GM19324 (cell line): Measurements from ENCODE around the gene NLRP5.

ENCODE experiments used
- ATAC-seq: cut with Tn5 transposase; IDR thresholded peaks from one replicate; pipeline ENCODE4 v1.9.1; 2021; ENCODE audit warnings: mild to moderate bottlenecking, moderate library complexity; ENCODE audit not compliant: unreplicated experiment, low FRiP score

Gene NLRP5

DNA sequence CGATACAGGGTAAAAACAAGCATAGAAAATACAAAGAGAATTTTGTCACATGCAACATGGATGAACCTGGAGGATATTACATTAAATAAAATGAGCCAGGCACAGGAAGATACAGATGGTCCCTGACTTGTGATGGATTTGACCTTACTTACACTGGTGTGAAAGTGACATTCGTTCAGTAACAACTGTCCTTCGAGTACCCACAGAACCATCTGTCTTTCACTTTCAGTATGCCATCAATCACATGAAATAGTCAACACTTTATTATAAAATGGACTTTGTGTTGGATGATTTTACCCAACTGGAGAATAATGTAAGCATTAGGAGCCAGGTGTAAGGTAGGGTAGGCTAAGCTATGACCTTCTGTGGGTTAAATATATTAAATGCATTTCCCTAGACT, 83.1 kb downstream of the NLRP5 start:
- ATAC-seq: no peak

DNA sequence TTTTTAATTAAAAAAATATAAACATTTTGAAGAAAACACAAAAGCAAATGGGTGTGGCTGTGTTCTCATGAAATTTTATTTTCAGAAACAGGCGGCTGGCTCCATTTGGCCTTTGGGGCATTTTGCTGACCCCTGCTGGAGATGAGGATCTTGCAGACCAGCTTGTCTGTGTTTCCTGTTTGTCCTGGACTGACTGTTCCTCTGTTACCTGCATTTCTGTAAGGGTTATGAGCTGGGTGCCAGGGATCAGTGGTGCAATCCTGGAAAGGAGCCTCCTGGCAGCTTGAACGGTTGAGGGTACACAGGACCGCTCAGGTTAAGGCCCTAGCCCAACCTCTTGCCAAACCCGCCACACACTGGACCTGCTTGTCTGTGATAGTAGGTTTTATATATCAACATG, 84.6 kb downstream of the NLRP5 start:
- no peak for ATAC-seq

DNA sequence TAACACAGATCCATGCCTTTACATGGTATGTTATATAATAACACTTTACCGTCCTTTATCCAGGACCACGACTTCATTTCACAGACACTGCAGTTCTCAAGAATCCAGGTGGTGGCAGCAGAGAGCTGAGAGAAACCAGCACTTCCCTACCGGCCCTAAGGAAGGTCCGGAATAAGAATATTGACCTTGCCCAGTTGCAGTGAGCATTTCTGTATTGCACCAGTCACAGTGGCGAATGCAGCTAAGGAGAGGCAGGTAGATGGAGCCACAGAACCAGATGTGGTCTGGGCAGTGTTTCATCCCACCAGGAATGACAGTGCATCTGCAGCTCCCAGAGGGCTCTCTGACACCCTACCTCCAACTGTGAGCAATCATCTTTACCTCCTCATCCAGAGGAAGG, 89.9 kb downstream of the NLRP5 start:
- no peak for ATAC-seq

DNA sequence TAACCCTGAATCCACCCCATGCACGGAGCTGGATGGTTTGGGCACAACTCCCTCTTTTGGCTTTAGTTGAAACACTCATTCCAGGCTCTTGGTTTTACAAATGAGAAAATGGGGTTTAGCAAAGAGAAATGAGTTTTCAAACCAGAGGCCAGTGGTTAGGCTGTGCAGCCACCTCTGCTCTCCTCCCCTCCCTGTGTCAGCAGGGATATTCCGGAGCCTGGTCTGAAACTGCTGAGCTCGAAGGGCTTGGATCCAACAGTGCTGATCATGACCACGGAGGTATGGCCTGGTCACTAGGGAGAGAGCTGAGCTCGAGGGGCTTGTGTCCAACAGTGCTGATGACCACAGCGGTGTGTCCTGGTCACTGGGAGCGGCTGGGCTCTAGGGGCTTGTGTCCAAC, 93.0 kb downstream of the NLRP5 start:
- ATAC-seq: no peak

DNA sequence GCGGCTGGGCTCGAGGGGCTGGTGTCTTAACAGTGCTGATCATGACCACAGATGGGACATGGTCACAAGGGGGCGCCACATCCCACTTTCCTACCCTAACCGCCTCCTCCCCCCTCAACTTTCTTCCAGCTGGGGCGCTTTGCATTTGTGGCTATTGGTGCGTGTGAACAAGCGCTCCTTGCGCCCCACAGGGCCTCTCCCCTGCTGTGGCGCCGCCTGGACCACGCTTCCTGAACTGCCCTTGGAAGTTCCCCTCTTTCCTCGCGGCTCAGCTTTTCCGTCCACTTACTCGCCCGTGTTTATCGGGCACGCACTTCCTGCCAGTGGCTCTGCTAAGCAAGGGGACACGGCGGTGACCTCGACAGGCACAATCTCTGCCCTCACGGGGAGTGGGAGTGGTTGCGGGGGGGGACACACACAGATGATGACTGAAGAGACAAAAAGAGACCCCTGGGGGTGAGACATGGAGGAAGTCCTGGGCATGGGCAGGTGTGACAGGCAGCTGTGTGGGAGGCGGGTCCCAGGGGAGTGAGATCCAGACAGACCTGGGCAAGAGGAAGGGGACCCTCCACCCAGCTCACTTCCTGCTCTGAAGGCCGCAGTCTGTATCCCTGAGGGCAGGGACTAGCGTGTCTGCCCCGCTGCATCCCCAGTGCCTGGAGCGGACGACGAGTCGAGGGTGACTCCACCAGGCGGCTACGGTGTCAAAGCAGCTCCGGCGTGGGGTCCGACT, 94.3 kb downstream of the NLRP5 start:
- ATAC-seq: no peak

DNA sequence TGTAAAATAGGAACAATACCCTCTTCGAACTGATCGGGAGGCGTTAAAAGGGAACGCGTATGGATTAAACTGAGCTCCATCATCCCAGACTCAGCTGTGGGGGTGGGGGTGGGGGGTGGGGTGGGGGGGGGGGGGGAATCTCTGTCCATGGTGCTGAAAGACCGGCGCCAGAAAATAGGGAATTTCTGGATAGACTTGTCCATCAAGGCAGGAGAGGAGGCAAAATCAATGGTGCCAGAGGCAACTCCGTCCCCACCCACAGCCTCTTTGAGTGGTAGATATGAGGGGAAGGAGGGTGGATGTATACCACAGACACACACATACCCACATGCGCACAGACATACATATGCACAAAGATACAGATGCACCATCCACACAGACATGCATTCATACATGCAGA, 97.1 kb downstream of the NLRP5 start:
- ATAC-seq: no peak

DNA sequence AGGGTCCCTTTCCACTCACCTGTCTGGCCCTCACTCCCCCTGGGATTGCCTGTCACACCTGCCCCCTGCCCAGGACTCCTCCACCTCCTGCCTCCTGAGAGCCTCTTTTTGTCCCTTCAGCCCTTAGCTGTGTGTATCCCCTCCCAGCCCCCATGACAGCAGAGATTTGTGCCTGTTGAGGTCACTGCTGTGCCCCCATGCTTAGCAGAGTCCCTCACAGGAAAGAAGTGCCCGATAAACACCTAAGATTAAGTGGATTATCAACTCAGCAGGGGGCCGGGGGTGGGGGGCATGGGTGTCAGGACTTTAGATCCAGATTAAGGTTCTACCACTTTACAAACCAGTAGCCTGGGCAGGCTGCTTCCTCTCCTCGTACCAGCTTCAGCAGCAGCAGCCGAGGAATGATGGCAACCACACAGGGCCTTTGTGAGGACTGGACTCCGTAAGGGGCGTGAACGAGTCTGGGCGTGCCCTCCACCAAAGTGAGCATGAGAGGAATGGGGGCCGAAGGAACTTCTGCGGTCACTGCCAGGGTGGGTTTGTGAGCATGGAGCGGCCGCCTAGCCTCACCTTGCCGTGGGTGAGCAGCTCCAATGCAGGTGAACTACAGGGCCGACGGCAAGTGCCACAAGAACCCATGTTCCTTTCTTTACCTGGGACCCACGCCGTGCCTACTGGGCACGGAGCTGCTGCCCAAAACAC, 98.4 kb downstream of the NLRP5 start:
- no peak for ATAC-seq

DNA sequence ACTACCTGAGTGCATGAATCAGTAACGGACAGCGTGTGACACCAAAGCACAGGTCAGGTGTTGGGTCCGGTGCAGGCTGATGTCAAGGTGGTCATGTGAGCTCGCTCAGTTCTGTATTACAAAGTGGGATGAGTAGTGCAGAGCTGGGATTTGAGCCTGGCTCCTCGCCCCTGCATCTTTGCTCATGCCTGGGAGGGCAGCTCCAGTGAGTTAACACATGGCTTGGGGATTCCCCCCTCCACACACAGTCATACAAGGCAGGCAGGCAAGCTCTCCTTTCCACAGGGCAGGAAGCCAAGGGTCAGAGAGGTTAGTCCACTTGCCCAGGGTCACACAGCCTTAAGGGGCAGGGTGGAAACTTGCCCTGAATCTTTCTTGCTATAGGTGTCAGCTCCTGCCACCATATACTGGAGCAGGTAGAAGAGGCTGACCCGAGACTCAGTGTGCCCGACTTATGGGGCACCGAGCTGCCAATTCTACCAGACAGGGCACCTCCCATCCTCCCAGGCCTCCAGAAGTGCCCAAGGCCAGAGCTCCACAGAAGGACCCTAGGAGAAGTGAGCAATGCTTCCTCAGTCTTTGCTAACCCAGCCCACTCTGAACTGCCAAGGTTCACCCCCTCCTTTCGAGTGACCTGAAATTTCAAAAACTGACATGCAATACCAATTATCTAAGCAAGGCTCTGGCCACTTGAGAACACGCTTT, 99.1 kb downstream of the NLRP5 start:
- ATAC-seq: no peak

DNA sequence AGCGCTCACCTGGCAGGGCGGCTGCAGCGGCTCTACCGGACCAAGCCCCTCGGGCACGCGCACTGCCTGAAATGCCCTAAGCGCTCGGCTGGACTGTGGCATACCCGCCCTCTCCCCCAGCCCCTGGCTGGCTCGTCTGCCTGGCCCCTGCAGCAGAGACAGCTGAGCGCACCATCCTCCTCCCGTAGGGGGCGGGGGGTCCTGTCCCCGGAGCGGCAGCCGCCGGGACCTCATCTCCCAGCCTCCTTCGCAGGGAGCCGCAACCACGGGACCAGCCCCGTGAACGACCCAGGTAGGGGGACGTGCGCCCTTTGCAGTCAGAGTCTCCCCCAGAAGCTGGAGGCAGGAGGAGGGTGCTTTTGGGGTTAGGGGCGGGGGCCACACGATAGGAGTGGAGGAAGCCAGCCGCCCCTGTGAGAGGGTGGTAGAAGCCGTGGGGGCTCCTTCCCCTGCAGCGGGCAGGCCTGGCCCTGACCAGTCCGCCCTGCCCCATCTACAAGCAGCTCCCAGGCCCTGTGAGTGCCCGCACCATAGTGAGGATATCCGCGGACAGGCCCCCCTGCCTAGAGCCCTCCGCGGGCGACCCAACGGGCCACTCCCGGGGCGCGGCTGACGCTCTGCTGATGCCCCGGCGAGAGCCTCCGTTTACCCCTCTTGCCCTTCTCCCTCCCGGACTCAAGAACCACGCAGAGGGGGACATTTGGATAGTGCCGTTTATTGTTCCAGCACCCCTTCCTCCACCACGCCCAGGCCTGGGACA, 100.3 kb downstream of the NLRP5 start:
- ATAC-seq: no peak

DNA sequence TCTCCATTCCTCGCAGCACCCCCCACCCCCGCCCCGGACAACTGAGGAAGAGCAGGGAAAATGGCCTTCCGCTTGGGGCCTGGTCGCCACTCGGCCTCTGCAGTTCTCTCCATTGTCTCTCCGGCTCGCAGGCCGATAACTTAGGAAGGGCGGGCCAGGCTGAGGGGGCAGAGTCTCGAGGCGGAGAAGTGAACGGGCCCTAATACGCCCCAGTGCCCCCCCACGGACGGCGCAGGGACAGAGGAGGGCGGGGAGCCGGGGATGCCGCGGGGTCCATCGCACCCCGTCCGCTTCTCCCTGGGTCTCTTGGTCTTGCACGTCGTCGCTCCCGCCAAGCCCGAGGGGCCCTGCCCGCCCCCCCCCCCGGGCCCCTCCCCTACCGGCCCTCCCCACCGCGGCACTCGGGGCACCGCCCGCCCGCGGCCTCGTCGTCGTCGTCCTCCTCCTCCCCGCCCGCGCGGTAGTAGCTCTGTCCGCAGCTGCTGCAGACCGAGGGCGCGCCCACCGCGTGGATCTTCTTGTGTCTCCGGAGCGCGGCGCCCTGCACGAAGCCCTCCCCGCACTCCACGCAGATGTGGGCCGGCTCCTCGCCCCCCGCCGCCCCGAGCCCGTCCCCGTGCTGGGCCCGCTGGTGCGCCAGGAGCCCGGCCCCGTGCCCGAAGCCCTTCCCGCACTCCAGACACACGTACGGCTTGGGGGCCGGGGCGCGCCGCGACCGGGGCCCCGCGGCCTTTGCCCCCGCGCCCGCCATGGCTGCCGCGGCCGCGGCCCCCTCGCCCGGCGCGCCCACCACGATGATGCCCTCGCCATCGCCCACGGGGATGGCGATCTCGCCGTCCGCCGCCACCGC, 101.3 kb downstream of the NLRP5 start:
- ATAC-seq: no peak

DNA sequence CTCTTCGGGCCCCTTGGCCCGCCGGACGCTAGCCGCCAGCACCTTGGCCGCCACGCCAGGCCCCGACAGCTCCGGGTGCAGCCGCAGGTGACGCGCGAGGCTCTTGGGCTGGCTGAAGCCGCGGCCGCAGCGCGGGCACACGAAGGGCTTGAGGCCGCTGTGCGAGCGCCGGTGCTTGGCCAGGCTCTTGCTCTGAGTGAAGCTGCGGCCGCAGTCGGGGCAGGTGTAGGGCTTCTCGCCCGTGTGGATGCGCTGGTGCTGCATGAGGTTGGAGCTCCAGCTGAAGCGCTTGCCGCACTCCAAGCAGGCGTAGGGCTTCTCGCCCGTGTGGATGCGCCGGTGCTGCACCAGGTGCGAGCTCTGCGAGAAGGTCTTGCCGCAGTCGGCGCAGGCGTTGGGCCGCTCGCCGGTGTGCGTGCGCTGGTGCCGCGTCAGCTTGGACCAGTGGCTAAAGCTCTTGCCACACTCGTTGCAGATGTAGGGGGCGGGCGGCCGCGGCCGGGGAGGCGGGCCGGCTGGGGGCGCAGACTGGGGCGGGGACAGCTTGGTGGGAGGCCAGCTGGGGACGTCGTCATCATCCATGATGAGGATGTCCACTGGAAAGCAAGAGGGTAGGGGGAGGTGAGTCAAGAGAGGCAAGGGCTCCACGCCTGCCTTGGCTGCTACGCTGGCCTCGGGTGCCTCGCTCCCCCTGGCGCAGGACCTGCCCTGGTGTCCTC, 102.1 kb downstream of the NLRP5 start:
- no peak for ATAC-seq

DNA sequence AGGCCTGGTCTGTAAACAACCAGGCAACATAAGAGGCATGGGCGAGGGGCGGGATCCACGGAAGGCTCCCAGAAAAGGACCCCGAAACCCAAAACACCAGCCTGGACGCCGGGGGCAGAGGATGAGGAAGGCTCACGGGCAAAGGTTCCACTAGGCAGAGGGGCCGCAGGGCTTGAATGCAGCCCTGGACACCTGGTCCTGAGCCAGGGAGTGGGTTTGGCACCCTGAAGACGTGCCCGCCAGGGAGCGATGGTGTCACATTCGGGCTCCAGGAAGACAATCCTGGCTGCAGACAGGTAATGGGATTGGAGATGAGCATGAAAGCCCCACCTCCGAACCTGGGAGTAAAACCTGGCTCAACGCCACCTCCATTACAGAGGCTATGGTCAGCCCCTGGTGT, 102.8 kb downstream of the NLRP5 start:
- ATAC-seq: no peak

DNA sequence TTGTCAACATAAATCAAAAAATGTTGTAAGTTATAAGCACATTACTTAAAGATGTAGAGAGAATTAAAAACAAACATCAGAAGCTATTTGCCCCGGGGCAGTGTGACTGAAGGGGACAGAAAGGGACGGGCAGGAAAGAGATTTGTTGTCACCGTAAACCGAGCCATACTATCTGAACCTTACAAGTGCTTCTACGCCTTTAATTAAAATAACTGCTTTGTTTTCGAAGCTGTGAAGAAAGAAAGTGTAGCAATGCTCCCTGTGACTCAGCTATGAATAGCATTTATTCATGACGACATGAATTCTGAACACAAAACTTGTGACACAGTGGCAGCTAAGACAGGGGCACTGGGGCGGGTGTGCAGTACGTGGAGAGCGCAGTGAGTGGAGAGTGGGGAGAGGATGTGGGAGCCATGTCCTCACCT, 104.5 kb downstream of the NLRP5 start:
- no peak for ATAC-seq

DNA sequence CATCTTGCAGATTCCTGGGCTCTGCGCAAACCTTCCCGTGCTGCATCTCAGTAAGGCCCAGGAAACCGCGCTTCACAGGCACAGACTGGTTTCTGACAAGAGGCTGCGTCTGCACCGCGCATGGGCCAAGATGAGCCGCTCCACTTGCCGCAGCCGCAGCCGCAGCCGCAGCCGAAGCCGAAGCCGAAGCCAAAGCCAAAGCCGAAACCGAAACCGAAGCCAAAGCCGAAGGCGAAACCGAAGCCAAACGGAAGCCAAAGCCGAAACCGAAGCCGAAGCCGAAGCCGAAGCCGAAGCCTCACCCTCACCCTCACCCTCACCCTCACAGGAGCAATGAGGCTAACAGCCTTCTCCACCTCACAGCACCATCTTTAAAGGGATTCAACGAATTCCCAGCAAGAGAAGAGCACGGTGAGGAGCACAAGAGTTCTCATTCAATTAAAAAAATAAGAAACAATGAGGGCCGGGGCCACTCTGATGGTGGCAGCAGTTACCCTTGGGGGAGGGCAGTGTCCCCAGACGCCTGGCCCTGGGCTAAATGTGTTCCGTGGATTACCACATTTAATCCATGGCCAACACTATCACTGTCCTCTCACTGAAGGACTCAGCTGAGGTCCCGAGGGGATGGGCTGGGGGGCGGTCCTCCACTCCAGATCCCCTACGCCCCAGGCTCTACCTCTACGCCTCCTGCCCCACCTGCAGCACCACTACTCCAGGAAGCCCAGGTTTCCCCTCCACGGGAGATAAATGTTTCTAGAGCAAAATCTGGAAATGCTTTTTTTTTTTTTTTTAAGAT, 105.4 kb downstream of the NLRP5 start:
- no peak for ATAC-seq

DNA sequence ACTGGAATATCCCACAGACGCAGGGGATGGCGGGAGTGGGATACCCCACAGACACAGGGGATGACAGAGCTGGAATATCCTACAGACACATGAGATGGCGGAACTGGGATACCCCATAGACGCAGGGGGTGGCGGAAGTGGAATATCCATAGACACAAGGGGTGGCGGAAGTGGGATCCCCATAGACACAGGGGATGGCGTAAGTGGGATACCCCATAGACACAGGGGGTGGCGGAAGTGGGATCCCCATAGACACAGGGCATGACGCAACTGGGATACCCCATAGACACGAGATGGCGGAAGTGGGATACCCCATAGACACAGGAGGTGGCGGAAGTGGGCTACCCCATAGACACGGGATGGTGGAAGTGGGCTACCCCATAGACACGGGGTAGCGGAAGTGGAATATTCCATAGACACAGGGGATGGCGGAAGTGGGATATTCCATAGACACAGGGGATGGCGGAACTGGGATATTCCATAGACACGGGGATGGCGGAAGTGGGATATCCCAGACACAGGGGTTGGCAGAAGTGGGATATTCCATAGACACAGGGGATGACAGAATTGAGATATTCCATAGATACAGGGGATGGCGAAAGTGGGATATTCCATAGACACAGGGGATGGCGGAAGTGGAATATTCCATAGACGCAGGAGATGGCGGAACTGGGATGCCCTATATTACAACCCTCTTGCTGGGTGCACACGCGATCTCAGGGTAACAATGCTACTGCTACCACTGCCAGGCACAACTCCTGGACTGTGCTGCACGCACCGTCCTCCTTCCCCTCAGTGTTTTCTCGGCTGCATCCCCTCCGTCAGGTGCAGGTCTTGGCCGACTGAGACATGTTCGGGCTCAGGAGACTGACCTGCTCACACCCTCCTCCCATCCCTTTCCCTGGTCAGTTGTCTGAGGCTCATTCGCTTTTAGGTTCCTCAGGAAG, 106.4 kb downstream of the NLRP5 start:
- no peak for ATAC-seq

DNA sequence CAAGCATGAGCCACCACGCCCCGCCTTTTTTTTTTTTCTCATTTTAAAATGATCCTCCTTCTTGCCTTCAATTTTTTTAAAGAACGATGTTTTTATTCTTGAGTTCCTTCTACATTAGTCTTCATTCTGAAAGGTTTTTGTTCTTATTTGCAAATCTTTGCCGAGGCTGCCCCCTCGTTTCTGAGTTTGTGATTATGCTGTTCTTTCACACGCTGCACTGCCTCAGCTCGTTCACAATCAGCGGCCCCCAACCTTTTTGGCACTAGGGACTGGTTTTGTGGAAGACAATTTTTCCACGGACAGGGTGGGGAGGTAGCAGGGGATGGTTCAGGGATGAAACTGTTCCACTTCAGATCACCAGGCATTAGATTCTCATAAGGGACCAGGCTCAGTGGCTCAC, 107.9 kb downstream of the NLRP5 start:
- ATAC-seq: no peak

DNA sequence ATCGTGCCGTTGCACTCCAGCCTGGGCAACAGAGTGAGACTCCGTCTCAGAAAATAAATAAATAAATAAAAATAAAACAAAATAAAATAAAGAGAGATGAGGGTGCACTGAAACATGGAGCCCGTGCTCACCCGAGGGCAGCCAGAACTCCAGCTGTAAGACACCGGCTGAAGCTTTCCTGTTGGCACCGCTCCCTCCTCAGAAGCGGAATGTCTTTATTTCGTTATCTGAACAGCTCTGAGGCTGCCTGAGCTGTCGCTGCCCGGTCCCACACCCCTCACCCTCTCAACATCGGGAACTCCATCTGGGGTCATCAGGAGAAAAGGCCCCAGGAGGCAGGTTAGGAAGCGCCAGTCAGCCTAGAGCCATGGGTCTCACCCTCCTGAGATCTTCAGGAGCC, 110.1 kb downstream of the NLRP5 start:
- ATAC-seq: no peak

DNA sequence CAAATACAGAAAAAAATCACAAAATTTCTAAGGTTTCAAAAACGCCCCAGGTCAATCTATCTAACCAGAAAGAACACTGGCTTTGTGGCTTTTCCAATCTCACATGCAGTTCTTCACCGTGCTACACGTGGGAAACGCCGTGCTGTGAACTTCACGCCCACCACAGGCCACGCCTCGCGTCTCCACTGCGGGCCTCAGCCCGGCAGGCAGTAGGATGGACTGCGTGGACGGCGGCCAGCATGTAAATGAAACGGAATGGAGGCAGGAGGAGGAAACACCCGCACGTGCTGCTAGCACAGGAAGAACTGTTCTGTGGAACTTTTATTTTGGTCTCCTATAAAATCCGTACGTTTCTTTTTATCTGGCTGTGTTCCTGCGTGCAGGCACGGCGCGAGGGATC, 110.7 kb downstream of the NLRP5 start:
- ATAC-seq: no peak
